ENCODE measurements around the gene VPS37C. TPM values are rescaled to one million over a fixed set of nuclear protein-coding genes. Genes with fewer than 3 reads are reported as not detected.

The VPS37C gene
- total and polyA plus RNA-seq, 2 of the 13 experiments (the other 11 are each of a cell fraction or from before 2014, with no cell fraction given) = 7.5 to 8.8 TPM

Other genes with a start within 250 kb of the VPS37C start
- 10.7 and 18.0 TPM in 2 replicates for gene TMEM109, start 247.3 kb downstream of the VPS37C start, total RNA-seq (2016; rRNA removed; fragmentation: Illumina TruSeq; extraction: Trizol)
- 7.7 and 12.2 TPM in 2 replicates for gene TMEM109, start 247.3 kb downstream of the VPS37C start, polyA plus RNA-seq (2011; rRNA removed)
- 8.4 and 32.9 TPM in 2 replicates for gene TMEM132A, start 237.0 kb downstream of the VPS37C start, total RNA-seq (2016; rRNA removed; fragmentation: Illumina TruSeq; extraction: Trizol)
- 11.1 and 22.7 TPM in 2 replicates for gene TMEM132A, start 237.0 kb downstream of the VPS37C start, polyA plus RNA-seq (2011; rRNA removed)
- 0.58 and 0.77 TPM in 2 replicates for gene SLC15A3, start 209.2 kb downstream of the VPS37C start, total RNA-seq (2016; rRNA removed; fragmentation: Illumina TruSeq; extraction: Trizol)
- 0.45 and 1.1 TPM in 2 replicates for gene SLC15A3, start 209.2 kb downstream of the VPS37C start, polyA plus RNA-seq (2011; rRNA removed)
- not detected in 2 replicates for gene CD6, start 189.7 kb downstream of the VPS37C start, total RNA-seq (2016; rRNA removed; fragmentation: Illumina TruSeq; extraction: Trizol)
- not detected in 2 replicates for gene CD6, start 189.7 kb downstream of the VPS37C start, polyA plus RNA-seq (2011; rRNA removed)
- not detected in 2 replicates for gene CD5, start 58.9 kb downstream of the VPS37C start, total RNA-seq (2016; rRNA removed; fragmentation: Illumina TruSeq; extraction: Trizol)
- gene CD5, start 58.9 kb downstream of the VPS37C start, polyA plus RNA-seq (2011; rRNA removed) = not detected in 2 replicates
- not detected in 2 replicates for gene PGA3, start 42.1 kb upstream of the VPS37C start, total RNA-seq (2016; rRNA removed; fragmentation: Illumina TruSeq; extraction: Trizol)
- not detected in 2 replicates for gene PGA3, start 42.1 kb upstream of the VPS37C start, polyA plus RNA-seq (2011; rRNA removed)
- gene PGA4, start 60.9 kb upstream of the VPS37C start, total RNA-seq (2016; rRNA removed; fragmentation: Illumina TruSeq; extraction: Trizol) = not detected in 2 replicates
- not detected in 2 replicates for gene PGA4, start 60.9 kb upstream of the VPS37C start, polyA plus RNA-seq (2011; rRNA removed)
- not detected in 2 replicates for gene PGA5, start 79.7 kb upstream of the VPS37C start, total RNA-seq (2016; rRNA removed; fragmentation: Illumina TruSeq; extraction: Trizol)
- gene PGA5, start 79.7 kb upstream of the VPS37C start, polyA plus RNA-seq (2011; rRNA removed) = not detected in 2 replicates
- gene VWCE, start 133.9 kb upstream of the VPS37C start, total RNA-seq (2016; rRNA removed; fragmentation: Illumina TruSeq; extraction: Trizol) = 10.4 and 27.6 TPM in 2 replicates
- 58.3 and 59.7 TPM in 2 replicates for gene VWCE, start 133.9 kb upstream of the VPS37C start, polyA plus RNA-seq (2011; rRNA removed)
- 266 and 292 TPM in 2 replicates for gene DDB1, start 171.7 kb upstream of the VPS37C start, total RNA-seq (2016; rRNA removed; fragmentation: Illumina TruSeq; extraction: Trizol)
- gene DDB1, start 171.7 kb upstream of the VPS37C start, polyA plus RNA-seq (2011; rRNA removed) = 175 and 217 TPM in 2 replicates
- 173 and 197 TPM in 2 replicates for gene TKFC, start 171.8 kb upstream of the VPS37C start, total RNA-seq (2016; rRNA removed; fragmentation: Illumina TruSeq; extraction: Trizol)
- 147 and 237 TPM in 2 replicates for gene TKFC, start 171.8 kb upstream of the VPS37C start, polyA plus RNA-seq (2011; rRNA removed)
- 11.5 and 14.9 TPM in 2 replicates for gene CYB561A3, start 200.5 kb upstream of the VPS37C start, total RNA-seq (2016; rRNA removed; fragmentation: Illumina TruSeq; extraction: Trizol)
- 11.4 and 14.7 TPM in 2 replicates for gene CYB561A3, start 200.5 kb upstream of the VPS37C start, polyA plus RNA-seq (2011; rRNA removed)
- 29.7 and 43.5 TPM in 2 replicates for gene TMEM138, start 200.9 kb upstream of the VPS37C start, total RNA-seq (2016; rRNA removed; fragmentation: Illumina TruSeq; extraction: Trizol)
- 51.0 and 61.0 TPM in 2 replicates for gene TMEM138, start 200.9 kb upstream of the VPS37C start, polyA plus RNA-seq (2011; rRNA removed)
- 25.2 and 25.4 TPM in 2 replicates for gene TMEM216, start 231.2 kb upstream of the VPS37C start, total RNA-seq (2016; rRNA removed; fragmentation: Illumina TruSeq; extraction: Trizol)
- 53.7 and 60.1 TPM in 2 replicates for gene TMEM216, start 231.2 kb upstream of the VPS37C start, polyA plus RNA-seq (2011; rRNA removed)

All from HepG2 (cell line).